ENCODE measurements around the gene PRKAG2.

DNA sequence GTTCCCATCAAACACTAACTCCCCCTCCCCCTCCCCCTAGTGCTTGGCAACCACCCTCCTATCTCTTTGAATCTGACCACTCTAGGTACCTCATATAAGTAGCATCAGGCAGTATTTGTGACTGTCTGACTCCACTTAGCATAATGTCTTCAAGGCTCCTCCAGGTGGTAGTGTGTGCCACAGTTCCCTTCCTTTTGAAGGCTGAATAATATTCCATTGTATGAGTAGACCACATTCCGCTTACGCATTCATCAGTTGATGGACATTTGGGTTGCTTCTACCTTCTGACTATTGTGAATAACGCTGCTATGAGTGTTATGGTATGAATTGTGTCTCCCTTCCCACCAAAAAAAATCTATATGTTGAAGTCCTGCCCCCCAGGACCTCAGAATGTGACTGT is 89.6 kb downstream of the PRKAG2 start:
- TF ChIP-seq POLR2A (IDR thresholded peaks at IDR 0.05): no peak
- TF ChIP-seq CTCF (IDR thresholded peaks at IDR 0.05): peak in 1 of 6 experiments; percentile 5

All from Peyer's patch (tissue), 4 donors.